Measurements from ENCODE around the gene SSPN.

The SSPN gene

DNA sequence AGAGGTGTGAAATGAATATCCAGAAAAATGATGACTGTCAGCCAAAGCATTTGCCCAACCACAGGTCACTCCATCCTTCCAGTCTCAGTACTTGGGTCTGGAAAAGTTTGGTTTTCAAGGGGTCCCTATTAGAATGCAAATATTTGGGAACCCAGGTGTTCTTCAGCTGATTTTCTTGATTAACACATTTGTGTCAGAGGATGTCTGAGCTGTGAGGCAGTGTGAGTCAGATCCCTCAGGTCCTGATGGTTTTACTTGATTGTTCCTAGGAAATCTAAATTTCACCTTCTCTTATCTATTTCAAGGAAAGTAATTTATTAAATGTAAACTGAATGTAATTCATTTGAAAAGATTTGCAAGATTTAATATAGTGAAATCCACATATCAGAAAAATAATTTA is 71.5 kb downstream of the SSPN start:
- no peak for TF ChIP-seq CTCF (IDR thresholded peaks at IDR 0.05; ENCODE audit: borderline replicate concordance, extremely low read depth, low read length, poor library complexity, severe bottlenecking)
- no peak for TF ChIP-seq EZH2 (IDR thresholded peaks at IDR 0.05; ENCODE audit: borderline replicate concordance, low read depth, low read length, severe bottlenecking)
- Histone ChIP-seq H3K79me2 (ENCODE audit: insufficient read depth, low read length) (no peaks in the 10 kb centered on the region), H3K9me3 (ENCODE audit: insufficient read depth, low read length, severe bottlenecking) (no peaks in the 10 kb centered on the region), H2AFZ (ENCODE audit: low read depth, low read length) (no peak overlapping the region), H3K9ac (ENCODE audit: low read depth, low read length) (no peak overlapping the region), H3K4me2 (ENCODE audit: insufficient read depth, low read length) (no peak overlapping the region), H3K27me3 (ENCODE audit: insufficient read depth, low read length, poor library complexity) (no peaks in the 10 kb centered on the region), H3K36me3 (ENCODE audit: insufficient read depth, low read length) (no peaks in the 10 kb centered on the region), H3K27ac (ENCODE audit: low read length) (no peak overlapping the region), H3K4me1 (ENCODE audit: insufficient read depth, low read length) (no peaks in the 10 kb centered on the region), H4K20me1 (ENCODE audit: insufficient read depth, low read length) (no peaks in the 10 kb centered on the region), H3K4me3 (ENCODE audit: low read depth in 1 of 2, low read length in 2 of 2) (no peak overlapping the region)
- DNase-seq = no peak
- no peak for ATAC-seq (ENCODE audit: insufficient read depth, low read depth)

GRCh38 chr12:26268841-26269561 is 73.6 kb downstream of the SSPN start:
- Histone ChIP-seq H3K4me2 (ENCODE audit: insufficient read depth, low read length) (no peak overlapping the region), H3K36me3 (ENCODE audit: insufficient read depth, low read length) (no peaks in the 10 kb centered on the region), H4K20me1 (ENCODE audit: insufficient read depth, low read length) (no peaks in the 10 kb centered on the region), H3K27me3 (ENCODE audit: insufficient read depth, low read length, poor library complexity) (no peaks in the 10 kb centered on the region), H3K9ac (ENCODE audit: low read depth, low read length) (no peak overlapping the region), H3K9me3 (ENCODE audit: insufficient read depth, low read length, severe bottlenecking) (no peaks in the 10 kb centered on the region), H3K4me1 (ENCODE audit: insufficient read depth, low read length) (no peaks in the 10 kb centered on the region), H3K79me2 (ENCODE audit: insufficient read depth, low read length) (no peaks in the 10 kb centered on the region), H3K27ac (ENCODE audit: low read length) (no peak overlapping the region), H2AFZ (ENCODE audit: low read depth, low read length) (no peak overlapping the region), H3K4me3 (ENCODE audit: low read depth in 1 of 2, low read length in 2 of 2) (no peak overlapping the region)
- DNase-seq (no peak), ATAC-seq (ENCODE audit: insufficient read depth, low read depth) (no peak)
- TF ChIP-seq CTCF (IDR thresholded peaks at IDR 0.05; ENCODE audit: borderline replicate concordance, extremely low read depth, low read length, poor library complexity, severe bottlenecking) = no peak
- TF ChIP-seq EZH2 (IDR thresholded peaks at IDR 0.05; ENCODE audit: borderline replicate concordance, low read depth, low read length, severe bottlenecking) = no peak

GRCh38 chr12:26269562-26270284 is 74.3 kb downstream of the SSPN start:
- no peak overlapping the region for H3K4me2 ChIP-seq (ENCODE audit: insufficient read depth, low read length)
- no peaks in the 10 kb centered on the region for H3K36me3 ChIP-seq (ENCODE audit: insufficient read depth, low read length)
- no peak overlapping the region for H3K4me3 ChIP-seq (ENCODE audit: low read depth in 1 of 2, low read length in 2 of 2)
- DNase-seq (no peak), ATAC-seq (ENCODE audit: insufficient read depth, low read depth) (no peak)
- TF ChIP-seq EZH2 (IDR thresholded peaks at IDR 0.05; ENCODE audit: borderline replicate concordance, low read depth, low read length, severe bottlenecking) = no peak
- no peak for TF ChIP-seq CTCF (IDR thresholded peaks at IDR 0.05; ENCODE audit: borderline replicate concordance, extremely low read depth, low read length, poor library complexity, severe bottlenecking)
- no peak overlapping the region for H3K27ac ChIP-seq (ENCODE audit: low read length)
- H2AFZ ChIP-seq (ENCODE audit: low read depth, low read length) = no peak overlapping the region
- H4K20me1 ChIP-seq (ENCODE audit: insufficient read depth, low read length) = no peaks in the 10 kb centered on the region
- H3K4me1 ChIP-seq (ENCODE audit: insufficient read depth, low read length) = no peaks in the 10 kb centered on the region
- H3K9me3 ChIP-seq (ENCODE audit: insufficient read depth, low read length, severe bottlenecking) = no peaks in the 10 kb centered on the region
- H3K79me2 ChIP-seq (ENCODE audit: insufficient read depth, low read length) = no peaks in the 10 kb centered on the region
- H3K9ac ChIP-seq (ENCODE audit: low read depth, low read length) = no peak overlapping the region
- H3K27me3 ChIP-seq (ENCODE audit: insufficient read depth, low read length, poor library complexity) = no peaks in the 10 kb centered on the region
